Diencephalon (tissue), 1 donor: ENCODE measurements around the gene RANBP9. TPM values are rescaled to one million over a fixed set of nuclear protein-coding genes. Genes with fewer than 3 reads are reported as not detected.

Source experiments
- total RNA-seq: library from RNA; depleted of rRNA; stranded (reverse); fragments of >200 nt; gene quantifications from one replicate; pipeline ENCODE4 v1.2.3, GENCODE V29; 2014

RANBP9 gene
- total RNA-seq = 65.5 TPM

GRCh38 chr6:13711733-13712598, at the start of gene RANBP9:
Gene RANBP9, minus strand, starts transcription at chr6:13711835. Its CDS starts 330 bp downstream, at chr6:13711505.

GRCh38 chr6:13614926-13615791, 96.5 kb downstream of the RANBP9 start, which contains the start of gene NOL7:
Gene NOL7, plus strand, starts transcription at chr6:13615335. Its CDS starts 24 bp downstream, at chr6:13615359.

DNA sequence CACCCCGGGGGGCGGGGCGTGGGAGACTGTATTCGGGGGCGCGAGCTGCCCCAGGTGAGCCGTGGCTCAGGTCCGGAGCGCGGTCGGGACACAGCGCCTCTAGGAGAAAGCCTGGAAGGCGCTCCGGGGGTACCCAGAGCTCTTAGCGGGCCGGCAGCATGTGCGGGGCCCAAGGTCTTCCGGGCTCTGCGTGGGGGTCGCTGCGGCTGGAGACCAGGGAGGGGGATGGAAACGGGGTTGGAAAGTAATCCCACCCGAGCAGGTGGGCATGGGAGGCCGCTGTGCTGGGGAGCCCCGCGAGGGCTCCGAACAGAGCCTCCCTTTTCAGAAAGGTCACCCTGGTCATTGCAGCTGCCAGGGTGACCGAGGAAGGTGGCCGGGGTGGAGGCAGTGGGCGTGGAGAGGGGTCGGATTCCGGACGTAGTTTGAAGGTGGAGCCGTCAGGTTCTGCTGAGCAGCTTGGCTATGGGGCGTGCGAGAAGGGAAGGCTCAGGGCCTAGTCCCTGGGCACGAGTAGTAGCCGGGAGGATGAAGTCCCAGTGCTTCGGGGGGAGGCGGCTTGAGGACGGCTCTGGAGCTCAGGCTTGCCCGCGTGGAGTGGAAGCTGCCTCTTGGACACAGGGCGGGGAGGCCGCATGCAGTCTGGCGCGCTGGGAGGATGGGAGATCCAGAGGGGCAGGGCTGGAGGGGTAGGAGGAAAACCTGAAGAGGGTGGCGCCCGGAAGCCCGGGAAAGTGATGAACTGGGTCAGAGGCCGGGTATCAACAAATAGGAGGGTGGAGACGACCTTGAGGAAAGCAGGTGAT, 136.9 kb downstream of the RANBP9 start, which contains the start of gene SIRT5:
Gene SIRT5 (plus strand): TSS at position 31 of the 806 bp plus-strand sequence. CDS start 9,510 bp downstream, outside the sequence.

Other genes starting within 250 kb of the RANBP9 start
- 35.5 TPM for gene GFOD1, start 224.2 kb downstream of the RANBP9 start, total RNA-seq
- gene SIRT5, start 137.2 kb downstream of the RANBP9 start, total RNA-seq = 22.4 TPM
- gene NOL7, start 96.5 kb downstream of the RANBP9 start, total RNA-seq = 48.2 TPM
- gene MCUR1, start 102.7 kb upstream of the RANBP9 start, total RNA-seq = 30.2 TPM
- gene RNF182, start 213.1 kb upstream of the RANBP9 start, total RNA-seq = 33.0 TPM